Uterus (tissue), 2 donors: ENCODE measurements around the gene CROT.

Source experiments
- POLR2A ChIP-seq, 2 donors: fragments of 450-650 bp; IDR thresholded peaks; one replicate each; pipeline ENCODE4 v1.6.1; 2016; ENCODE audit warnings: antibody characterized with exemption in 2 of 2, mild to moderate bottlenecking in 1 of 2, moderate library complexity in 1 of 2
- TF ChIP-seq, protein P1 (sequence below), 4 experiments: fragments of 200-600 bp in 2 of 4; fragments of 450-650 bp in 2 of 4; sonication (generic) in 2 of 4; IDR thresholded peaks; one replicate each; pipeline ENCODE4 v1.5.1; 2016 to 2019; ENCODE audit warnings: antibody characterized with exemption in 4 of 4, mild to moderate bottlenecking in 2 of 4, moderate library complexity in 1 of 4

- TF ChIP-seq, protein P1, sequence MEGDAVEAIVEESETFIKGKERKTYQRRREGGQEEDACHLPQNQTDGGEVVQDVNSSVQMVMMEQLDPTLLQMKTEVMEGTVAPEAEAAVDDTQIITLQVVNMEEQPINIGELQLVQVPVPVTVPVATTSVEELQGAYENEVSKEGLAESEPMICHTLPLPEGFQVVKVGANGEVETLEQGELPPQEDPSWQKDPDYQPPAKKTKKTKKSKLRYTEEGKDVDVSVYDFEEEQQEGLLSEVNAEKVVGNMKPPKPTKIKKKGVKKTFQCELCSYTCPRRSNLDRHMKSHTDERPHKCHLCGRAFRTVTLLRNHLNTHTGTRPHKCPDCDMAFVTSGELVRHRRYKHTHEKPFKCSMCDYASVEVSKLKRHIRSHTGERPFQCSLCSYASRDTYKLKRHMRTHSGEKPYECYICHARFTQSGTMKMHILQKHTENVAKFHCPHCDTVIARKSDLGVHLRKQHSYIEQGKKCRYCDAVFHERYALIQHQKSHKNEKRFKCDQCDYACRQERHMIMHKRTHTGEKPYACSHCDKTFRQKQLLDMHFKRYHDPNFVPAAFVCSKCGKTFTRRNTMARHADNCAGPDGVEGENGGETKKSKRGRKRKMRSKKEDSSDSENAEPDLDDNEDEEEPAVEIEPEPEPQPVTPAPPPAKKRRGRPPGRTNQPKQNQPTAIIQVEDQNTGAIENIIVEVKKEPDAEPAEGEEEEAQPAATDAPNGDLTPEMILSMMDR (IDR thresholded peaks at IDR 0.05): no peak
- TF ChIP-seq POLR2A (IDR thresholded peaks at IDR 0.05): no peak
These were observed 87.1 kb downstream of the CROT start for GRCh38 chr7:87432536-87432935.
